ENCODE measurements around the gene ANKRD44.

DNA sequence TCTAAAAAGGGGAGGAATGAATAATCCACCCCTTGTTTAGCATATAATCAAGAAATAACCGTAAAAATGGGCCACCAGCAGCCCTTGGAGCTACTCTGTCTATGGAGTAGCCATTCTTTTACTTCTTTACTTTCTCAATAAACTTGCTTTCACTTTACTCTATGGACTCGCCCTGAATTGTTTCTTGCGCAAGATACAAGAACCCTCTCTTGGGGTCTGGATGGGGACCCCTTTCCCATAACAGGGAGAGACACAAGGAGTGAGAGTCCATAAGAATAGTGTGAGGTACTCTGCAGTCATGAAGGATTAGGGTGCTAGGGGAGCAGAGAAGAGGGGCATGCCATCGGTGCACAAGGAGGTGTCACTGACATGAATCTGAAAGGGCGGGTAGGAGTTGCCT lies 224.9 kb downstream of the ANKRD44 start:
- TF ChIP-seq, protein P1, sequence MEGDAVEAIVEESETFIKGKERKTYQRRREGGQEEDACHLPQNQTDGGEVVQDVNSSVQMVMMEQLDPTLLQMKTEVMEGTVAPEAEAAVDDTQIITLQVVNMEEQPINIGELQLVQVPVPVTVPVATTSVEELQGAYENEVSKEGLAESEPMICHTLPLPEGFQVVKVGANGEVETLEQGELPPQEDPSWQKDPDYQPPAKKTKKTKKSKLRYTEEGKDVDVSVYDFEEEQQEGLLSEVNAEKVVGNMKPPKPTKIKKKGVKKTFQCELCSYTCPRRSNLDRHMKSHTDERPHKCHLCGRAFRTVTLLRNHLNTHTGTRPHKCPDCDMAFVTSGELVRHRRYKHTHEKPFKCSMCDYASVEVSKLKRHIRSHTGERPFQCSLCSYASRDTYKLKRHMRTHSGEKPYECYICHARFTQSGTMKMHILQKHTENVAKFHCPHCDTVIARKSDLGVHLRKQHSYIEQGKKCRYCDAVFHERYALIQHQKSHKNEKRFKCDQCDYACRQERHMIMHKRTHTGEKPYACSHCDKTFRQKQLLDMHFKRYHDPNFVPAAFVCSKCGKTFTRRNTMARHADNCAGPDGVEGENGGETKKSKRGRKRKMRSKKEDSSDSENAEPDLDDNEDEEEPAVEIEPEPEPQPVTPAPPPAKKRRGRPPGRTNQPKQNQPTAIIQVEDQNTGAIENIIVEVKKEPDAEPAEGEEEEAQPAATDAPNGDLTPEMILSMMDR (IDR thresholded peaks at IDR 0.05): no peak
- no peak for TF ChIP-seq POLR2A (IDR thresholded peaks at IDR 0.05)
- TF ChIP-seq POLR2AphosphoS5 (IDR thresholded peaks at IDR 0.05): no peak

Measured in gastroesophageal sphincter (tissue), 3 donors.